ENCODE measurements around the gene ZBTB16. TPM values are rescaled to one million over a fixed set of nuclear protein-coding genes. Genes with fewer than 3 reads are reported as not detected.

Gene ZBTB16
- total and polyA plus RNA-seq, 12 donors: 7.9 to 119 (median 53.2) TPM

DNA sequence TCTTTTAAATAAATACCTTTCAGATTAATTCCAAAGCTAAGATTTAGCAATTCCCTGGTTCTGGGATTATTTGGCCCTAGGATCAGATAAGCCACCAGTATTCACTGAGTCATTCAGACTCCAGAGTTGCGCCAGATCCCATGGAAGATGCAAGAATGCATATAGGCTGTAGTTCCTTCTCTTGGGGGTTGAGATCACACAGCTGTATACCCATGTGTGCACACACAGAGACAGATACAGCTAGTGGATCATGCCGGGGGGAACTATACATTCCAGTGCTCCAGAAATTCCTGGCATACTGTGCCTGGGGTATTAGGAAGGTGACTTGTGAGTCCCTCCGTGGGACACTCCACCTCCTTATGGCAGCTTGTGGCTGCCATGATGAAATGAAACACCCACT is 75.4 kb downstream of the ZBTB16 start:
- DNase-seq: peak in 1 of 7 donors; percentile 48
- no peaks in the 10 kb centered on the region for H3K9me3 ChIP-seq (replicated peaks in 1 of 3)
- TF ChIP-seq POLR2A (IDR thresholded peaks at IDR 0.05): no peak
- TF ChIP-seq, protein P1, sequence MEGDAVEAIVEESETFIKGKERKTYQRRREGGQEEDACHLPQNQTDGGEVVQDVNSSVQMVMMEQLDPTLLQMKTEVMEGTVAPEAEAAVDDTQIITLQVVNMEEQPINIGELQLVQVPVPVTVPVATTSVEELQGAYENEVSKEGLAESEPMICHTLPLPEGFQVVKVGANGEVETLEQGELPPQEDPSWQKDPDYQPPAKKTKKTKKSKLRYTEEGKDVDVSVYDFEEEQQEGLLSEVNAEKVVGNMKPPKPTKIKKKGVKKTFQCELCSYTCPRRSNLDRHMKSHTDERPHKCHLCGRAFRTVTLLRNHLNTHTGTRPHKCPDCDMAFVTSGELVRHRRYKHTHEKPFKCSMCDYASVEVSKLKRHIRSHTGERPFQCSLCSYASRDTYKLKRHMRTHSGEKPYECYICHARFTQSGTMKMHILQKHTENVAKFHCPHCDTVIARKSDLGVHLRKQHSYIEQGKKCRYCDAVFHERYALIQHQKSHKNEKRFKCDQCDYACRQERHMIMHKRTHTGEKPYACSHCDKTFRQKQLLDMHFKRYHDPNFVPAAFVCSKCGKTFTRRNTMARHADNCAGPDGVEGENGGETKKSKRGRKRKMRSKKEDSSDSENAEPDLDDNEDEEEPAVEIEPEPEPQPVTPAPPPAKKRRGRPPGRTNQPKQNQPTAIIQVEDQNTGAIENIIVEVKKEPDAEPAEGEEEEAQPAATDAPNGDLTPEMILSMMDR (IDR thresholded peaks at IDR 0.05): no peak
- H3K27me3 ChIP-seq: no peaks in the 10 kb centered on the region
- intact Hi-C loops (cut with DNase I): no loop called here
- H3K4me3 ChIP-seq: no peak overlapping the region
- peak overlapping the region in 3 of 5 donors; percentile 41 to 86 (median 80) for H3K27ac ChIP-seq
- H3K4me1 ChIP-seq (replicated peaks in 1 of 2): peaks cover 73 to 98% of the 10 kb centered on the region in 2 donors
- no peaks in the 10 kb centered on the region for H3K36me3 ChIP-seq (replicated peaks in 1 of 2)
- WGBS, 4 donors: 87 to 90% (median 89%) methylated on average over 3 of the region's 3 CpGs

DNA sequence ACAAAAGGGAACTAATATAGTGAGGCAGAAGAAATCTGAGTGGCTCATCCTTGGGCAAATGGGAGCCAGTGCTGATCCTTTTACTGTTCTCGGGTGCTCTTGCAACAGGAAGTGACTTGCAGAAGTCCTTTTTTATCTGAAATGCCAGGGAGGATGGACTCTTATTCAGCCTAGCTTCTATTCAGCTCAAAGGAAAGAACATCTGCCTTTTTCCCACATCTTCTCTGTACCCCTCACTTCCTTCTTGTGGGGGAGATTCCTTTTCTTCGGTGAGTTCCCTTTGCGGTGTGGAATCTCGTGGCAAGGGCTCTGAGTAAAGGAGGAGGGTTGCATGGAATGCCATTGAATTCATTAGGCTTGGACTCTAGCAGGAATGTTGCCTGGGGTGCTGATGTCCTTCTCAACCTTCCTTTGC is 76.2 kb downstream of the ZBTB16 start:
- Histone ChIP-seq H3K27me3 (no peaks in the 10 kb centered on the region), H3K4me3 (no peak overlapping the region), H3K36me3 (replicated peaks in 1 of 2) (peaks cover 0 to 2% of the 10 kb centered on the region in 2 donors), H3K4me1 (replicated peaks in 1 of 2) (peaks cover 68 to 98% of the 10 kb centered on the region in 2 donors), H3K27ac (peak overlapping the region in 4 of 5 donors; percentile 41 to 86 (median 70)), H3K9me3 (replicated peaks in 1 of 3) (no peaks in the 10 kb centered on the region)
- DNase-seq: no peak
- TF ChIP-seq, protein P1 (IDR thresholded peaks at IDR 0.05): no peak
- TF ChIP-seq POLR2A (IDR thresholded peaks at IDR 0.05): no peak
- WGBS, 4 donors: 60 to 66% (median 64%) methylated on average over 4 of the region's 4 CpGs
- intact Hi-C loops (cut with DNase I): no loop called here

DNA sequence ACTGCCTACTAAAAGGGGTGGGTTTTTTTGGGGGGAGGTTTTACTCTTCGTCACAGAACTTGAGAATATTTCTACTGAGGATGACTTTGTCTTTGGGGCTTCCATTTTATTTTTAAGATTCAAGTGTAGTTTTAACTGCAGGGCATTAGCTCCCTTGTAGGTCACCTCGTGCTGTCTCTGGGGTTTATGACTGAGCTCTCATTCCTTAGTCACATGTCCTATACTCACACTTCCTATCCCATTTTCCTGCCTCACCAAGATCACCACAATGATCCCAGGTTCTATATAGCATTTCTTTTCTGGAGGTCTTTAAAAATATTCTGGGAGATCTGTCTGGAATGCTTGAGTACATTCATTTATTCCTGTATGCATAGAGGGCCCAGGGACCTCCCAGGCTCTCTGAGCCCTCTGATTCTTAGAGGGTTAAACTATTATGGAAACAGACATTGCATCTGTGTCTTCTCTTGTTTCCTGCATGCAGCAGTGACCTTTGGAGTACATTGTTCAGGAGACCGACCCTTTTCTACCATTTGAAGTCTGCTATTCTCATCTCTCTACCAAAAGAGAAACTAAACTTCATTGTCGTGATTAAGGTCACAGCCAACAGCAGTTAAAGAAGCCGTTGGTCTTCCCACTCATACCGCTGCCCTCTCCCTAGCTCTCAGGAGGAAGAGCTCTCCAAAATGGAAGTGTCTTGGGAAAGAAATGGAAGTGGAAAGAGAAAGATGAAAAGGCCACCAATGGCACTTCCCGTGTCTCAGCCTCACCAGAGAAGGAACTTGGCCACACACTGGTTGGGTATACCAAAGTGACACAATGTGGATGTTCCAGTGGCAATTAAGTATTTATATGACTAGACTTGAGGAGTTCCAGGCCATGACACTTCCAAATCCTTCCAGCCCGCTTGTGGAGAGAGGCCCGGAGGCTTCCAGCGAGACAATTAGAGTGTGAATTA is 77.5 kb downstream of the ZBTB16 start:
- H3K27ac ChIP-seq: peak overlapping the region in 4 of 5 donors; percentile 41 to 86 (median 70)
- 59 to 72% (median 64%) methylated on average over 10 of the region's 10 CpGs for WGBS, 4 donors
- peaks cover 0 to 8% of the 10 kb centered on the region in 2 donors for H3K36me3 ChIP-seq (replicated peaks in 1 of 2)

DNA sequence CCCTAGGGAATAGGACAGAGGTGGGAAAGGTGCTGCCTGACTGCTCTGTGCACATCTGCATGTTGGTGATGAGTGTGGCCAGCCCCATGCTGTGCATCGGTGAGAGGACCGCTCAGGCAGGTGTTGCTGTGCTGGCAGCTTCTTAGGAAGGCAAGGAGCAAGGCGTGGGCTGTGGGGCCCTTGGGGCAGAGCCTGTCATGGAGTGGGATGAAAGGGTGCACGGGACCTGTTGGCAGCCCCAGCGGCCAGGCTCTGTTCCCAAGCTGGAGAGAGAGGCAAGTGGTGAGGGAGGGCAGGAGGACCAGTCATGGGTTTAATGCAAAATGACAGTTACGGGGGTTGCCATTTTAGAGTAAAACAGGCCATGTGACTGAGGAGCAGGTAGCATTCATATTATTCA is 78.3 kb downstream of the ZBTB16 start:
- no peak overlapping the region for H3K4me3 ChIP-seq
- intact Hi-C loops (cut with DNase I): no loop called here
- peaks cover 65 to 96% of the 10 kb centered on the region in 2 donors for H3K4me1 ChIP-seq (replicated peaks in 1 of 2)
- H3K27ac ChIP-seq: peak overlapping the region in 3 of 5 donors; percentile 22 to 86 (median 80)
- peak in 1 of 7 donors; percentile 15 for DNase-seq
- H3K36me3 ChIP-seq (replicated peaks in 1 of 2): peaks cover 0 to 8% of the 10 kb centered on the region in 2 donors
- WGBS, 4 donors: 92 to 100% (median 95%) methylated on average over 4 to 6 of the region's 6 CpGs
- H3K9me3 ChIP-seq (replicated peaks in 1 of 3): no peaks in the 10 kb centered on the region
- no peaks in the 10 kb centered on the region for H3K27me3 ChIP-seq
- TF ChIP-seq POLR2A (IDR thresholded peaks at IDR 0.05): no peak

More for the DNA sequence above, 77.5 kb downstream of the ZBTB16 start:
- DNase-seq: peak in 1 of 7 donors; percentile 14
- TF ChIP-seq, protein P1 (IDR thresholded peaks at IDR 0.05): no peak
- no peak for TF ChIP-seq POLR2A (IDR thresholded peaks at IDR 0.05)
- H3K4me3 ChIP-seq: no peak overlapping the region
- intact Hi-C loops (cut with DNase I): no loop called here
- no peaks in the 10 kb centered on the region for H3K27me3 ChIP-seq
- H3K9me3 ChIP-seq (replicated peaks in 1 of 3): no peaks in the 10 kb centered on the region
- peaks cover 64 to 96% of the 10 kb centered on the region in 2 donors for H3K4me1 ChIP-seq (replicated peaks in 1 of 2)

Measured in adrenal gland (tissue), 12 donors.